ENCODE results near the gene CTSS. TPM values are rescaled to one million over a fixed set of nuclear protein-coding genes. Genes with fewer than 3 reads are reported as not detected.

The CTSS gene
- total RNA-seq, 1 experiment from 2014 or later = not detected

- no peak overlapping the region for H2BK120ac ChIP-seq (ENCODE audit: low read depth, low read length, poor library complexity, severe bottlenecking)
- H3K36me3 Mint-ChIP-seq (ENCODE audit: insufficient read depth in 1 of 3, low read depth in 3 of 3) = no peaks in the 10 kb centered on the region
- no peak overlapping the region for H2BK12ac ChIP-seq (ENCODE audit: insufficient read length, low read depth, low read length)
- H3K56ac ChIP-seq (ENCODE audit: insufficient read length, low read depth, low read length) = no peak overlapping the region
- H4K20me1 ChIP-seq (ENCODE audit: control insufficient read depth, insufficient read depth, insufficient read length) = no peaks in the 10 kb centered on the region
- no peak overlapping the region for H3K23ac ChIP-seq (ENCODE audit: insufficient read length, low read depth, low read length)
- 0 out of 7 replicates have a peak overlapping the region, but pooled peaks of 1 of the 3 experiments have one; percentile 21 for H3K27ac Mint-ChIP-seq
- no peak overlapping the region for H3K14ac ChIP-seq (ENCODE audit: insufficient read depth, low read length)
- H3K9me3 ChIP-seq (ENCODE audit: control insufficient read depth, low read depth, low read length) = no peaks in the 10 kb centered on the region
- no peak overlapping the region for H2BK20ac ChIP-seq (ENCODE audit: low read depth, low read length, poor library complexity, severe bottlenecking)
- no peak overlapping the region for H3K27ac ChIP-seq (ENCODE audit: insufficient read length, low read depth, low read length)
- H3K79me2 ChIP-seq (ENCODE audit: insufficient read depth, low read length) = no peaks in the 10 kb centered on the region
- H4K91ac ChIP-seq (ENCODE audit: insufficient read length, low read depth, low read length) = no peak overlapping the region
- H3K9ac ChIP-seq (ENCODE audit: extremely low read depth, insufficient read length, low read length) = no peak overlapping the region
- no peak for DNase-seq
- no peak overlapping the region for H3K4me2 ChIP-seq (ENCODE audit: insufficient read depth, insufficient read length, low read length)
- no peaks in the 10 kb centered on the region for H3K79me1 ChIP-seq (ENCODE audit: insufficient read depth, low read depth, low read length, poor library complexity, severe bottlenecking)
- no CpG with 5 or more reads among the region's 6 CpGs for WGBS (ENCODE audit: extremely low coverage, insufficient read length, low lambda C conversion rate)
- H2AFZ ChIP-seq (ENCODE audit: low read length) = no peak overlapping the region
- H3K4ac ChIP-seq (ENCODE audit: low read depth, low read length) = no peak overlapping the region
- no peak overlapping the region for H2AK5ac ChIP-seq (ENCODE audit: insufficient read length, low read length)
- H3K27me3 ChIP-seq (ENCODE audit: insufficient read depth, low read length) = peaks cover 2% of the 10 kb centered on the region; the same call in 1 of the 2 replicates
- H2BK5ac ChIP-seq (ENCODE audit: insufficient read length, low read length) = no peak overlapping the region
- no peak overlapping the region for H2BK15ac ChIP-seq (ENCODE audit: low read depth, low read length)
- no peaks in the 10 kb centered on the region for H3K23me2 ChIP-seq (ENCODE audit: insufficient read length, low read depth, low read length, poor library complexity, severe bottlenecking)
- no peak for TF ChIP-seq CTCF (conservative IDR thresholded peaks at IDR 0.05)
- H3K27me3 Mint-ChIP-seq (ENCODE audit: low read depth) = no peaks in the 10 kb centered on the region
- no peak overlapping the region for H3T11ph ChIP-seq (ENCODE audit: low read length)
- H3K4me1 ChIP-seq (ENCODE audit: insufficient read depth, low read length) = no peaks in the 10 kb centered on the region
- H3K4me1 Mint-ChIP-seq = no peaks in the 10 kb centered on the region
- no peak overlapping the region for H3K18ac ChIP-seq (ENCODE audit: insufficient read length, low read depth, low read length)
- H4K5ac ChIP-seq (ENCODE audit: insufficient read length, low read depth, low read length) = no peak overlapping the region
- no peaks in the 10 kb centered on the region for H3K9me3 Mint-ChIP-seq
- H4K8ac ChIP-seq (replicated peaks; ENCODE audit: insufficient read length, low read depth, low read length) = no peak overlapping the region
- H3K4me3 Mint-ChIP-seq = no peak overlapping the region
These were observed 14.1 kb downstream of the CTSS start for GRCh38 chr1:150751443-150751842.
